ENCODE data around the gene STPG3. TPM values are rescaled to one million over a fixed set of nuclear protein-coding genes. Genes with fewer than 3 reads are reported as not detected.

The STPG3 gene
- polyA plus RNA-seq, 1 donor: 3.4 TPM

- peaks cover 10% of the 10 kb centered on the region for H3K9me3 ChIP-seq (ENCODE audit: control insufficient read depth, low read depth, low read length)
- H3K4me1 ChIP-seq (ENCODE audit: control insufficient read depth, insufficient read depth, low read length): peaks cover 43% of the 10 kb centered on the region
- peak; percentile 94 to 98 for DNase-seq
- peak overlapping the region; percentile 4 for H3K4me3 ChIP-seq (ENCODE audit: low read length)
- peaks cover 20% of the 10 kb centered on the region for H3K27me3 ChIP-seq (ENCODE audit: control insufficient read depth, insufficient read depth, low read length)
- H3K36me3 ChIP-seq (ENCODE audit: control insufficient read depth, insufficient read depth, low read length): peaks cover 7% of the 10 kb centered on the region
- peak overlapping the region; percentile 96 for H3K27ac ChIP-seq (ENCODE audit: low read length)
- WGBS (ENCODE audit: insufficient coverage, low lambda C conversion rate): no CpG with 5 or more reads among the region's 29 CpGs
These were observed 42.5 kb downstream of the STPG3 start for GRCh38 chr9:137293482-137294090.

GRCh38 chr9:137294091-137294680, 43.1 kb downstream of the STPG3 start:
- H3K9me3 ChIP-seq (ENCODE audit: control insufficient read depth, low read depth, low read length): peaks cover 10% of the 10 kb centered on the region
- peaks cover 49% of the 10 kb centered on the region for H3K4me1 ChIP-seq (ENCODE audit: control insufficient read depth, insufficient read depth, low read length)
- peaks cover 13% of the 10 kb centered on the region for H3K36me3 ChIP-seq (ENCODE audit: control insufficient read depth, insufficient read depth, low read length)
- no CpG with 5 or more reads among the region's 11 CpGs for WGBS (ENCODE audit: insufficient coverage, low lambda C conversion rate)
- peak overlapping the region; percentile 4 for H3K4me3 ChIP-seq (ENCODE audit: low read length)
- peak overlapping the region; percentile 96 for H3K27ac ChIP-seq (ENCODE audit: low read length)
- DNase-seq: peak in 1 of 2 donors; percentile 83
- H3K27me3 ChIP-seq (ENCODE audit: control insufficient read depth, insufficient read depth, low read length): peaks cover 26% of the 10 kb centered on the region

- peaks cover 14% of the 10 kb centered on the region for H3K36me3 ChIP-seq (ENCODE audit: control insufficient read depth, insufficient read depth, low read length)
- H3K27me3 ChIP-seq (ENCODE audit: control insufficient read depth, insufficient read depth, low read length): peaks cover 27% of the 10 kb centered on the region
- peak overlapping the region; percentile 96 for H3K27ac ChIP-seq (ENCODE audit: low read length)
- peak overlapping the region; percentile 19 for H3K4me3 ChIP-seq (ENCODE audit: low read length)
- H3K4me1 ChIP-seq (ENCODE audit: control insufficient read depth, insufficient read depth, low read length): peaks cover 50% of the 10 kb centered on the region
- WGBS (ENCODE audit: insufficient coverage, low lambda C conversion rate): no CpG with 5 or more reads among the region's 35 CpGs
- H3K9me3 ChIP-seq (ENCODE audit: control insufficient read depth, low read depth, low read length): peaks cover 10% of the 10 kb centered on the region
- DNase-seq: peak in 1 of 2 donors; percentile 48
These were observed 43.7 kb downstream of the STPG3 start for GRCh38 chr9:137294681-137295237.

- peaks cover 50% of the 10 kb centered on the region for H3K4me1 ChIP-seq (ENCODE audit: control insufficient read depth, insufficient read depth, low read length)
- peak overlapping the region; percentile 96 for H3K27ac ChIP-seq (ENCODE audit: low read length)
- peaks cover 14% of the 10 kb centered on the region for H3K36me3 ChIP-seq (ENCODE audit: control insufficient read depth, insufficient read depth, low read length)
- H3K4me3 ChIP-seq (ENCODE audit: low read length): peak overlapping the region; percentile 19
- H3K27me3 ChIP-seq (ENCODE audit: control insufficient read depth, insufficient read depth, low read length): peaks cover 27% of the 10 kb centered on the region
- peaks cover 10% of the 10 kb centered on the region for H3K9me3 ChIP-seq (ENCODE audit: control insufficient read depth, low read depth, low read length)
- WGBS (ENCODE audit: insufficient coverage, low lambda C conversion rate): no CpG with 5 or more reads among the region's 76 CpGs
- DNase-seq: peak in 1 of 2 donors; percentile 88
These were observed 44.2 kb downstream of the STPG3 start for GRCh38 chr9:137295238-137295811.

- Histone ChIP-seq H3K4me1 (ENCODE audit: control insufficient read depth, insufficient read depth, low read length) (peaks cover 50% of the 10 kb centered on the region), H3K36me3 (ENCODE audit: control insufficient read depth, insufficient read depth, low read length) (peaks cover 14% of the 10 kb centered on the region), H3K4me3 (ENCODE audit: low read length) (peak overlapping the region; percentile 53), H3K9me3 (ENCODE audit: control insufficient read depth, low read depth, low read length) (peaks cover 10% of the 10 kb centered on the region), H3K27me3 (ENCODE audit: control insufficient read depth, insufficient read depth, low read length) (peaks cover 27% of the 10 kb centered on the region), H3K27ac (ENCODE audit: low read length) (peak overlapping the region; percentile 92)
- DNase-seq: peak in 1 of 2 donors; percentile 39
- WGBS (ENCODE audit: insufficient coverage, low lambda C conversion rate): 7% methylated on average over 3 of the region's 78 CpGs
These were observed 45.0 kb downstream of the STPG3 start for GRCh38 chr9:137295849-137296669.

GRCh38 chr9:137296670-137297664, 45.9 kb downstream of the STPG3 start:
- Histone ChIP-seq H3K9me3 (ENCODE audit: control insufficient read depth, low read depth, low read length) (peaks cover 10% of the 10 kb centered on the region), H3K27me3 (ENCODE audit: control insufficient read depth, insufficient read depth, low read length) (peaks cover 27% of the 10 kb centered on the region), H3K36me3 (ENCODE audit: control insufficient read depth, insufficient read depth, low read length) (peaks cover 14% of the 10 kb centered on the region), H3K4me3 (ENCODE audit: low read length) (peak overlapping the region; percentile 53), H3K27ac (ENCODE audit: low read length) (peak overlapping the region; percentile 92), H3K4me1 (ENCODE audit: control insufficient read depth, insufficient read depth, low read length) (peaks cover 50% of the 10 kb centered on the region)
- no CpG with 5 or more reads among the region's 24 CpGs for WGBS (ENCODE audit: insufficient coverage, low lambda C conversion rate)
- peak in 1 of 2 donors; percentile 45 for DNase-seq

- peaks cover 27% of the 10 kb centered on the region for H3K27me3 ChIP-seq (ENCODE audit: control insufficient read depth, insufficient read depth, low read length)
- WGBS (ENCODE audit: insufficient coverage, low lambda C conversion rate): no CpG with 5 or more reads among the region's 7 CpGs
- H3K4me3 ChIP-seq (ENCODE audit: low read length): peak overlapping the region; percentile 89
- DNase-seq: no peak
- peaks cover 9% of the 10 kb centered on the region for H3K9me3 ChIP-seq (ENCODE audit: control insufficient read depth, low read depth, low read length)
- peaks cover 14% of the 10 kb centered on the region for H3K36me3 ChIP-seq (ENCODE audit: control insufficient read depth, insufficient read depth, low read length)
- peaks cover 52% of the 10 kb centered on the region for H3K4me1 ChIP-seq (ENCODE audit: control insufficient read depth, insufficient read depth, low read length)
- peak overlapping the region; percentile 92 for H3K27ac ChIP-seq (ENCODE audit: low read length)
These were observed 46.9 kb downstream of the STPG3 start for GRCh38 chr9:137297966-137298365.

GRCh38 chr9:137298401-137299202, 47.5 kb downstream of the STPG3 start:
- H3K27me3 ChIP-seq (ENCODE audit: control insufficient read depth, insufficient read depth, low read length): peaks cover 27% of the 10 kb centered on the region
- H3K36me3 ChIP-seq (ENCODE audit: control insufficient read depth, insufficient read depth, low read length): peaks cover 14% of the 10 kb centered on the region
- DNase-seq: peak in 1 of 2 donors; percentile 79
- peaks cover 8% of the 10 kb centered on the region for H3K9me3 ChIP-seq (ENCODE audit: control insufficient read depth, low read depth, low read length)
- 30% methylated on average over 2 of the region's 24 CpGs for WGBS (ENCODE audit: insufficient coverage, low lambda C conversion rate)
- H3K4me3 ChIP-seq (ENCODE audit: low read length): peak overlapping the region; percentile 89
- peaks cover 53% of the 10 kb centered on the region for H3K4me1 ChIP-seq (ENCODE audit: control insufficient read depth, insufficient read depth, low read length)
- peak overlapping the region; percentile 92 for H3K27ac ChIP-seq (ENCODE audit: low read length)

GRCh38 chr9:137299203-137299565, 48.1 kb downstream of the STPG3 start:
- peaks cover 55% of the 10 kb centered on the region for H3K4me1 ChIP-seq (ENCODE audit: control insufficient read depth, insufficient read depth, low read length)
- H3K9me3 ChIP-seq (ENCODE audit: control insufficient read depth, low read depth, low read length): peaks cover 8% of the 10 kb centered on the region
- peaks cover 14% of the 10 kb centered on the region for H3K36me3 ChIP-seq (ENCODE audit: control insufficient read depth, insufficient read depth, low read length)
- no CpG with 5 or more reads among the region's 10 CpGs for WGBS (ENCODE audit: insufficient coverage, low lambda C conversion rate)
- no peak for DNase-seq
- peak overlapping the region; percentile 89 for H3K4me3 ChIP-seq (ENCODE audit: low read length)
- H3K27ac ChIP-seq (ENCODE audit: low read length): peak overlapping the region; percentile 92
- peaks cover 27% of the 10 kb centered on the region for H3K27me3 ChIP-seq (ENCODE audit: control insufficient read depth, insufficient read depth, low read length)
